COLO829 (cell line): ENCODE results near the gene FAF1.
"Not testable (repeated sequence)": the region's sequence is repeated elsewhere in the genome, so short reads cannot be mapped to it uniquely, and the experiment has no call there.

Source experiments
- DNase-seq: peaks from one replicate; pipeline ENCODE4 v3.0.0; 2012; ENCODE audit warnings: low spot score

The FAF1 gene

DNA sequence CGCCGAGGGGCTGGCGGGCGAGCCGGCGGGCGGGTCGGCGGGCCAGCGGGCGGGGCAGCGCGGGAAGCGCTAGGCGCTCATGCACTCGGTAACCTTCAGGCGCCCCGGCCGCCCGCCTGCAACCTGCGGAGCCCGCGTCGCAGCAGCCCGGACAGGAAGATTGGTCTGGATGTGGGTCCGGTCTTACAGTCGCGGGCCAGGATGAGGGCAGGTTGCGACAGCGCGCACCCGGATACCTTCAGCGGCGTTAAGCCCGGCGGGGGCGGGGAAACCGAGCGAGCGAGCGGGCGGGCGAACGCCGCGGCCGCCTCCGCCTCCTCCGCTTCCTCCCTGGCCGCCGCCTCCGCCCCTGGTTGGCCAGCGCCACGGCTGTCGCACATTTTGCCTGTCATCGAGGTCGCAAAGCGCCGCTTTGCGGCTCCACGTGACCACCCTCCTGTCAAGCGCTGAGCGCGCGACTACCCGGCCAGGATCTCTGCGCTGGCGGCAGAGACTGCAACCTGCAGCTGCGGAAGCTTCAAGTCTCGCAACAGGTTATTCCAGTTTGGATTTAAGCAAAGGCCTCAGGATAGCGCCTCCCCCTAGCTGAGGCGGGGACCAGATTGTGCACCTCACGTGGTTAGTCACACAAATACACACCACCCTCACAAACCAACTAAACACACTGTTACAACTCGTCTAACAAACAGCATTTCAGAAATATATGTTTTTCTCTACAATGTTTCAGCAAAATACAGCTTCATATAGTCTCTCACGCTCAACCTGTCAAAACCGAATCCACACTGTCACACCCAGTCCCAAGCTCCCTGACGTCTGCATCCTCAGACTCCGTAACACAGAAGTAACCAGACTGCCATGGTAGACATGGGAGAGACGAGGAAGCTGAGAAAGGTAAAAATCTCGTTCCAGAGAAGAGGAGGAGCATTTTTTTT lies at the start of gene FAF1:
TSS of gene FAF1 (minus strand) at position 355 of the 932 bp plus-strand sequence. CDS start 456 bp downstream, outside the sequence.
- peak; percentile 88 for DNase-seq

DNA sequence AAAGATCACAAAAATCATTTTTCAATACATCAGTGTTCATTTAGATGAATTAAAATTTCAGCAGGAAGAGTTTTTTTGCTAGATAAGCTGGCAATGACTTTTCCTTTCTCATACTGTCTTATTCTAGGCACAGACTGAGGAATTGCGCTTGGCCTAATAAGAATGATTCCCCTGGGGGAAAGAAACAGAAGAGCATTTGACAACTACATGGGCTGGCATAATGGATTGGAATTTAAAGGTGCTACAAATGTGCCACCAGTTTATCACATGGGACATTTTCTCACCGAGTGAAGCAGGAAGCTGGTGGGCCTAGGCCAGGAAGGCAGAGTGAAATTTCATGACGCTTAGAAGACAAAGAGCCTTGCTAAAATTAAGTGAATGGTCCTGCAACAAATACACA lies 49.3 kb upstream of the FAF1 start:
- DNase-seq: no peak

DNA sequence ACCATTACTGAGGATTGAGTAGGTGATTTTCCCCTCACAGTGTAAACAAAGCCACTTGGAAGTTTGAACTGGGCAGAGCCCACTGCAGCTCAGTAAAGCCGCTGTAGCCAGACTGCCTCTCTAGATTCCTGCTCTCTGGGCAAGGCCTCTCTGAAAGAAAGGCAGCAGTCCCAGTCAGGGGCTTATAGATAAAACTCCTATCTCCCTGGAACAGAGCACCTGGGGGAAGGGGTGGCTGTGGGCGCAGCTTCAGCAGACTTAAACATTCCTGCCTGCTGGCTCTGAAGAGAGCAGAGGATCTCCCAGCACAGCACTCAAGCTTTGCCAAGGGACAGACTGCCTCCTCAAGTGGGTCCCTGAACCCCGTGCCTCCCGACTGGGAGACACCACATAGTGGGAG lies 45.5 kb upstream of the FAF1 start:
- DNase-seq: not testable (repeated sequence)

DNA sequence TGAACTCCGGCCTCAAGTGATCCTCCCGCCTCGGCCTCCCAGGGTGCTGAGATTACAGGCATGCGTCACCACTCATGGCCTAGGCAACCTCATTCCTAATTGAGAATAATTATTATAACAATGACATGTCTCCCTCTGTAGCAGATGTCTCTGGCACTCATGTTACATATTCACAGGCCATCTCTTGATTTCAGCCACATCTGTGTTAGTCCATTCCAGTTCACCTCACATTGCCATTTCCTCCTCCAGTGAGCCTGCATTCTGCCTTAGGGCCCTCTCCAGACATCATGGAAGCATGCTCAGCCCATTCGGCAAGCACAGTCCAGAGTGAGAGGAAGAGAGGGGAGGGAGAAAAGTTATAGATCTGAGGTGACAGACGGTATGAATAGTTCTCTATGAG lies 42.4 kb upstream of the FAF1 start:
- DNase-seq: no peak

DNA sequence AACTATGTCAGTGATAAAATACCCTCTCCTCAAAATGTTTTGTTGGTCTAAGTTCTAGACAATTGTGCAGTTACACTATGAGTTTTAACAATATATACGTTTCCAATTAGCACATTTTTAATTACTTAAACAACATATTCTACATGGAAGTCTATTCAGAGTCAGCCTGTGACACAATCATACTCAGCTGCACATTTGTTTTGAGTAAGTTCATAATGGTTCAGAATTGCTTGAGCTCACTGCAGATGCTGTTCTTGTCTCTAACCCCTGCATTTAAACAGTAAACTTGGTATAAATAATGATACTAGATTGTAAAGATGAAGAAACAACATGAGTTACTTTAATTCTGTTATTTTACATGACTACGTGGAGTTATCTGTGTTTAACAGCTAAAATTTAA lies 40.6 kb upstream of the FAF1 start:
- no peak for DNase-seq

DNA sequence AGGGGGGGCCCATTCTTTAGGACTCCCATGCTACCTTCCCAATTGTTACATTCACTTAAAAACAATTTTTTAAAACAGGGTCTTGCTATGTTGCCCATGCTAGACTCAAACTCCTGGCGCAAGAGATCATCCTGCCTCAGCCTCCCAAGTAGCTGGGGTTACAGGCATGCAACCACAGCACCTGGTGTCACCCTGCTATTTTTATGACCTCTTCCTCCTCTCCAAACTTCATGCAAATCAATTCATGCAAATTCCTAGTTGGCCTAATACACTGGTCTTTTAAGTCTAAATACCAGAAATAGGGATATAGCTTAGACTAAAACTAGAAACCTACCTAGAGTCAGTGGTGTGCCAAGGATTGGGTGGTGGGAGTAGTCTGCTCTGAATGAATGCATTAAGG lies 40.1 kb upstream of the FAF1 start:
- DNase-seq: no peak

DNA sequence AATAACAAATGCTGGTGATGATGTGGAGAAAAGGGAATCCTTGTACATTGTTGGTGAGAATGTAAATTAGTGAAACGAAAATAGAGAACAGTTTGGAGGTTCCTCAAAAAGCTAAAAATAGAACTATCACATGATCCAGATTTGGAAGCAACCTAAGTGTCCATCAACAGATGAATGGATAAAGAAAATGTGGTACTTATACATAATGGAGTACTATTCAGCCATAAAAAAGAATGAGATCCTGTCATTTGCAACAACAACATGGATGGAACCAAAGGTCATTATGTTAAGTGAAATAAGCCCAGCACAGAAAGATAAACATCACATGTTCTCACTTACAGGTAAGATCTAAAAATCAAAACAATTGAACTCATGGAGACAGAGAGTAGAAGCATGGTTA lies 39.3 kb upstream of the FAF1 start:
- not testable (repeated sequence) for DNase-seq

DNA sequence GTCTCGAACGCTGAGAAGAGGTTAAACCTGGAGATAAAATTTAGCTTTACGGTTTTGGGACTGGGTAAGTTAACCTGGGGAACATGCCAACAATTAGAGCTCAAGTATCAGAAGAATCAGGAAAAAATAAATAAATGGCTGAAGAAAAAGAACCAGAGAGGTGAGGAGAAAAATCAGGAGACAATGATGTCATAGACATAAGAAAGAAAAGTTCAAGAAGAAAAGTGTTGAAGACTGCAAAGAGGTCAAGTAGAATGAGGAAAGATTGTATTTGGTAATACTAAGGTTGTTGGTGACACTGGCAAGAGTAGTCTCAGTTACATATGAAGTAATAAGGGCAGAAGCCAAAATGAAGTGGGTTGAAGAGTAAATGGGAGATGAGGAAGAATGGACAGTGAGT lies 36.0 kb upstream of the FAF1 start:
- DNase-seq: no peak

DNA sequence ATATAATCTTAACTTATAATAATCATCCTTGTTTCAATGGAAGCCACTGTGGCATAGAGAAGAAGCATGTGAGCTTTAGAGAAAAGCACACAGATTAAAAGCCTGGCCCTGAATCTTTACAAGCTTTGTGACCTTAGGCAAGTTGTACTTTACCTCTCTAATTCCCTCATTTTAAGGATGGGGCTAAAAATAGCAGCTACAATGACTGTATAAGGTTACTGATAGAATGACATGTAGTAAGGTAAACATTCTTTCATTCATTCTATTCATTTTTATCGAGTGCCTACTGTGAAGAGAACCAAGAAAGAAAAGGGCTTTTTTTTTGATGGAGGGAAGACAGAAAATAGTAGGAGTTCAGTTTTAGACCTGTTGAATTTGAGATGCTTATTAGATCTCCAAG lies 35.6 kb upstream of the FAF1 start:
- no peak for DNase-seq

DNA sequence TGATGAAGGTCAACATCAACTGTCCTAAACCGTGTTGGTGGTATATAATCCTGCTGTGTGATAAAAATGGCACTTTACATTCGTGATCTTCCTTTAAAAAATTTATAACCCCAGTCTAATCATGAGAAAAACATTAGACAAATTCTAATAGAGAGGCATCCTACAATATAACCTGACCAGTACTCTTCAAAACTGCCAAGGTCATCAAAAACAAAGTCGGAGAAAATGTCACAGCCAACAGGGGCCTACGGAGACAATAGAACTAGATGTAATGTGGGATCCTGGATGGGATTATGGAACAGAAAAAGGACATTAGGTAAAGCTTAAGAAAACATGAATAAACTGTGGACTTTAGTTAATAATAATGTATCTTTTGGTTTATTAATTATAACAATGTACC lies 34.9 kb upstream of the FAF1 start:
- no peak for DNase-seq

DNA sequence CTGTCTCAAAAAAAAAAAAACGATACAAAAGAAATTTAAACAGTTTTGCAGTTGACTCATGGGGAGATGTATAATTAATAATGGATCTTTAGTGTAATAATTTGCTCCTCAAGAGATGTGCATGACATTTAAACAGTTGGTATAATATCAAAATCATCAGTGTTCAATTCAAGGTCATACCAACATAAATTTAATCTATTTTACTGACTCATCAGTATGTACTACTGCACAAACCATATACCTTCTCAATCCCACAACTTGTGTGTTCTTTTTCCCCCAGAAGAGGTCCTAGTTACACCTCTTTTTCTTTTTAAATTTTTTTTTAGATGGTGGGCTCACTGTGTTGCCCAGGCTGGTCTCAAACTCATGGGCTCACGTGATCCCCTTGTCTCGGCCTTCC lies 33.6 kb upstream of the FAF1 start:
- no peak for DNase-seq

DNA sequence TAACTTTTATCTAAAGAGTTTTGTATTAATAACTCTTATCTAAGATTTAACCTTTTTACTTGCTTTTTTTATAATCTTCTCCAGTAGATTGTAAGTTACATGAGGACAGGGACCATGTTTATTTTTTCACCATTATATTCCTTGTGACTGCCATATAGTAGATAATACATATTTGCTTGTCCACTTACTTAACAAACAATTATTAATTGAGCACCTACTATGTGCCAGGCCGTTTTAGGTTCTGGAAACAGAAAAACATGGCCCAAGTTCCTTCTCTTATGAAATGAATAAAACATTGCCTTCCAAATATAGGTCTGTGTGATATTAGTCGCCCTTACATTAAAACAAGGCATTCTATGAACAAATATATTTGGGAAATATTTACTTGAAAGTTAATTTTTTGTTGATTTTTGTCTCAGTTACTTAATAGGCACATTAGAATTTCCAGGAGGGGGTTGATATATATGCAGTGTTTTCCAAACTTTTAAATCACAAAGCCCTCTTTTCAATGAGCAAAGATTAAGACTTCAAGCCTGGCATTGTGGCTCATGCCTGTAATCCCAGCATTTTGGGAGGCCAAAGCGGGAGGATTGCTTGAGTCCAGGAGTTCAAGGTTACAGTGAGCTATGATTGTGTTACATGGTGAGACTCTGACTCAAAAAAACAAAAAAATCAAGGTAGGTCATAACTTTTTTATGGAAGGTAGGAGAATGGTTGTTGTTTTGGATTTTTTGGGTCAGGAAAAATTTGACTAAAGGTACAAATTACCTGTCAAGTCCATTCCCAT lies 32.7 kb upstream of the FAF1 start:
- no peak for DNase-seq

DNA sequence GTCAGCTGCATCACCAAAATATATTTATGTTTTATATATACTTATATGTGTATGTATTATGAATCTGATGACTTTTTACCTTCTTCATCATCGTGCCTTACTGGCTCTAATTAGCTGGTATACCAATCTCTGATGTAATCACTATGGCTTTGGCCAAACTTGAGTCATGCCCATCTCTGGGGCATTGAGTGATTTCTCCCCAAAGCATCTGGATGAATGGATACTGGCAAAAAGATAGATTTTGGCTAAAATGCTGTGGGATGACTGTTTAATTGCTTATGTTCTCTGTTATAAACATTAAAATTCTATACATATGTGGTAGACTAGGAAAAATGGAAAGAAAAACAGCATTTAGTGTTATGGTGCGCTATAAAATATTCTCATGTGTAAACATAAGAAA lies 29.6 kb upstream of the FAF1 start:
- DNase-seq: no peak

DNA sequence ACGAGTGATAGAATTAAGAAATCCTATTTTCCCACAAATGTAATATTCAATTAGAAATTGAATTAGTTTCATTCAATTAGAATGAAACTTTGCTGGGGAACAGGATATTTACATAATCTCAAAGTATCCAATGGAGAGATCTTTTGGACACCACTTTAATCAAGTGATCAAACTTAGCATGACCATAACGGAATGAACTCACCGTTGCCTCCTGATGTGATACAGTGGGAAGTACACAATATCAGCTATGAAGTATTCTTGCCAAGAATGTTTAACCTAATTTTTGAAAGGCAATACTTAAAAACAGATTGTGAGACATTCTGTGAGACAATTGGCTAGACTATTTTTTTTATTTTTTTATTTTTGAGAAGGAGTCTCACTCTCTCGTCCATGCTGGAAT lies 26.6 kb upstream of the FAF1 start:
- no peak for DNase-seq

DNA sequence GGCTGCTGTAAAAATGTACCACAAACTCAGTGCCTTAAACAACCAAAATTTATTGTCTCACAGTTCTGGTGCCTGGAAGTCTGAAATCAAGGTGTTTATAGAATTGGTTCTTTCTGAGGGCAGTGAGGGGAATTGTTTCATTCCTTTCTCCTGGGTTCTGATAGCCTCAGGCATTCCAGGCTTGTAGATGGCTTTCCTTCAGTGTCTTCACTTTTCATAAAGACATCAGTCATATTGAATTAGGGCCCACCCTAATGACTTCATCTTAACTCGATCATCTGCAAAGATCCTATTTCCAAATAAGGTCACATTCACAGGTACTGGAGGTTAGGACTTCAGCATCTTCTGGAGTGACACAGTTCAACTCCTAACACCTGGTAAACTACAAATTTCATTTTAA lies 25.0 kb upstream of the FAF1 start:
- no peak for DNase-seq

DNA sequence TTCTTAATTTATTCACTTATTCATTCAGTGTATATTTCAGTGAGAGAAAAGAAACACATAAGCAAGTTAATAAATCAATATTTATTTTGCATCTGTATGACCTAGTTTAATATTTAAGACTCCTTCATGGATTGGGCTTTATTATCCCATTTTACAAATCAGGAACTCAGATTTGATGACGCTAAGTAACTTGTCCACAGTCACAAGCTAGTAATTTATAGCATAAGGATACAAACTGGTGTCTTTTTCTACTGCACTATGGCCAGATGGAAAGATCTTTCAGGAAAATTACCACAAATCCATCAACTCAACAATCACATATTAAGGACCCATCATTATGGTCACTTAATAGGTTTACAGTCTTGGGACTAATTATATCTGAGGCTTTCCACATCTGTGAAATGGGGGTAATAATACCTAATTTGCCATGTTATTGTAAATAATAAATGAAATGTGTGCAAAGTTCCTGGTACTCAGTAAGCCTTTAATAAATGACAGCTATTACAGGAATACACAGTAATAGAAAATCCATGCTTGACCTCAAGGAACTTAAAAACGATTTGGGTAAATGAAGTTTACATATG lies 23.2 kb upstream of the FAF1 start:
- no peak for DNase-seq

DNA sequence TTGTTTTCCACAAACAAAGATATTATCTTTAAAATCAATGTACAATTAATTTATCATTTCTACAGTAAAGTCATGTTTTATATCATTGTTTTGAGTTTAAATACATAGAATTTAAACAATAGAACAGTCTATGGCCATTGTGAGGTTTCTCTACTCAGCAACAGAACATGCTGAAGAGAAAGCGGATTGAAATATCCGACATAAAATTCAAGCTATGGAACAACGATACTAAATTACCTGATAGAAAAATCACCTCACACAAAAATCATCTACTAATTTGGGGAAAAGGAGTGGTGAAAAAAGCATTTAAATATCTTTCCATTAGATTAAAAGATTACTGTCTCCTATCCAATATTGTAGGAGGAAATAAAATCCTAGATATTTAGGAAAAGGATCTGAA lies 22.5 kb upstream of the FAF1 start:
- no peak for DNase-seq

DNA sequence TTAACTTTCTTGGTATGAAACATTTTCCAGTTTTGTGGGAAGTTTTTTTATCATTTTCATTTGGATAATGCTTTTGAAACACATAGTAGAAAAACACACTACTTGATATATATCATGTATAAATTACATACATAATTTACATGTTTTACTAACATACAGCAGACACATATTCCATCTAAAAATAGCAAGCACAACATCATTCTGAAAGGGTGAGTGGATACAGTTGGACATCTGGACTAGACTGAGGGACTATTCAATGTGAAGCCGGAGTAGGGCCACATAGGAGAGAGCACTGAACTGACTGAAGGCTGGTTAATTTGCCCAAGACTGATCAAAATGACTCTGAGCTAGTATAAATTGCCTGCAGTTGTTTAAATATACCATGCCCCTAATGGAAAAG lies 21.7 kb upstream of the FAF1 start:
- DNase-seq: no peak

DNA sequence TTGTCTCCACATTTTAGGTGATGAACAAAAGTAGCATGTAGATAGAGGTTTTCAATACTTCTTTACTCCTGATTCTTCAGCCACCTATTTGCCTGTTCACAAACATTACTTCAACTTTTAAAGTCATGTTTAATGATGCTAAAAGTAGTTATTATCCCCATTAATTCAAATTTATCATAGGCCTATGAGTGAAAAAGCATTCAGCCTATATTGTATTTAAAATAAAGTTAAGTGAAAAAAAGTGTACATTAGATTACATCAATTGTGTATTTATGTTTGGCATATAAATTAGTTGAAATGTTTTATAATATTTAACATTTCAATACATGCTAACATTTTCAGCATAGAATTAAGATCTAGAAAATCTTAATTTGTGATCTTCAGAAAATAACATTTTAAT lies 20.4 kb upstream of the FAF1 start:
- no peak for DNase-seq

DNA sequence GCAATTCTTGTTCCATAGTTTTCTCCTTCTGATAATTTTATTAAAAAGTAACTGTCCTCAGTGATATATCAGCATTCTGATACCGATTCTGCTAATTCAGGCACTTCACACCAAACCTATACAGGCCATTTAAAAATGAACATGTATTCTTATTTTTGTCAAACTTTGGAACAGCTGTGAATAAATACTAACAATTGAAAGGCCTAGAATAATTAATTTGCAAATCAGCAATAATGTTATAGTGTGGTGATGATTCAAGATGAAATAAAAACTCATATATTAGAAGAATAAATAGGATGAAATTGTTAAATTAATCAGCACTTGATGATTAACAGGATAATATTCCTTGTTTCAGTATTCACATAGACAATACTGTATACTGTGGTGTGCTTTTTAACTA lies 19.9 kb upstream of the FAF1 start:
- DNase-seq: no peak

DNA sequence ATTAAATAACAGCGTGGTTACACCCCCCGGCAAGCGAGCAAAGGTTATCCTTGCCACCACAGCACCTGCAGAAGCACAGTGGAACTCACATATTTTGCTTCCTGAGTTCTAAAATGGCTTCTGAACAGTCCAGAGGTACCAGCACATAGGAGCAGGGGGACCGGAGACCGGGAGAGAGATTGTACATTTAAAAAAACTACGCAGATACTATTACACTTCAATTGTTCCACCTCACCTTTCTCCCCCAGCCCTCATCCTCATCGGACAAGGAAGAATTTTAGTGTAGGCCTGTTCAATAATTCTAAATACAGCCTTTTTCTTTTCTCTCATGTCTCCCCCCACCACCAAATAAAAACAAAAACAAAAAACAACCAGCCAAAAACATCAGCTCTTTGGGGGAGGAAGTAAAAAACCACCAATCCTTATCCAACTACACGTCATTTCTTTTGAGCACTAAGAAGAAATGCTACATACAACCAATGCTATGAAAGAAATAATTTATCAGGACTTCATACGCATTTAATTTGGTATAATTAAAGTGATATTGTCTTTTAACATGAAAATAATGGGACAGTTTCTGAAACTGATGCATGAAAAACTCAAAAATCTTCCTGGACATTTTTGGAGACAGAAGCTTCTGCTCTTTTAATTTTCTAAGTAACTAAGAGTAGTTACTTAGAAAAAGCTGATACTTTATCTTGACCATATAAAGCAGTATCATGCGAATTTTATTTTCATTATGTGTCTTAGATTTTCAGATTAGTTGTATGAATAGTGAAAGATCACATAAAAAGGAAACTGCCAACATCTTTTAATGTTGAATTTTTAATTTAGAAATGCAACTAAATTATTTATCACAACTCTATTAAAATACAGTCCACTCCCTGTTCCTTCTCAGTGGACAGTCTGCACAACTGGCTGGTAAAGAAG lies 19.1 kb upstream of the FAF1 start:
- no peak for DNase-seq
